HG03354 (cell line): ENCODE data around the gene FOXA3.

Source experiments
- ATAC-seq: cut with Tn5 transposase; IDR thresholded peaks from one replicate; pipeline ENCODE4 v1.9.1; 2021; ENCODE audit warnings: mild to moderate bottlenecking; ENCODE audit not compliant: unreplicated experiment, poor library complexity, severe bottlenecking

FOXA3 gene

GRCh38 chr19:45863840-45864628, at the start of gene FOXA3:
Gene FOXA3, plus strand, starts transcription at chr19:45864326. Its CDS starts 131 bp downstream, at chr19:45864457.
- peak; percentile 49 for ATAC-seq

- ATAC-seq = no peak
Observed at GRCh38 chr19:45814851-45815480, 49.2 kb upstream of the FOXA3 start, which contains the start of gene RSPH6A. Gene RSPH6A, minus strand, starts transcription at chr19:45815308. Its CDS starts 132 bp downstream, at chr19:45815176.

- ATAC-seq = no peak
Observed at GRCh38 chr19:45815481-45816216, 48.5 kb upstream of the FOXA3 start.

- no peak for ATAC-seq
Observed at GRCh38 chr19:45816236-45817009, 47.7 kb upstream of the FOXA3 start.

GRCh38 chr19:45817010-45817724, 47.0 kb upstream of the FOXA3 start:
- peak; percentile 90 for ATAC-seq

GRCh38 chr19:45817725-45818301, 46.3 kb upstream of the FOXA3 start:
- no peak for ATAC-seq

- no peak for ATAC-seq
Observed at GRCh38 chr19:45819769-45820168, 44.4 kb upstream of the FOXA3 start.

- no peak for ATAC-seq
Observed at GRCh38 chr19:45820413-45821102, 43.6 kb upstream of the FOXA3 start.

- no peak for ATAC-seq
Observed at GRCh38 chr19:45821103-45821521, 43.0 kb upstream of the FOXA3 start.

- no peak for ATAC-seq
Observed at GRCh38 chr19:45821570-45821969, 42.6 kb upstream of the FOXA3 start.

- no peak for ATAC-seq
Observed at GRCh38 chr19:45822716-45823115, 41.4 kb upstream of the FOXA3 start.

GRCh38 chr19:45823182-45823581, 40.9 kb upstream of the FOXA3 start:
- ATAC-seq = no peak

GRCh38 chr19:45824041-45824471, 40.1 kb upstream of the FOXA3 start:
- no peak for ATAC-seq

GRCh38 chr19:45824531-45825262, 39.4 kb upstream of the FOXA3 start:
- no peak for ATAC-seq

- no peak for ATAC-seq
Observed at GRCh38 chr19:45825263-45825605, 38.9 kb upstream of the FOXA3 start.

- no peak for ATAC-seq
Observed at GRCh38 chr19:45825917-45826893, 37.9 kb upstream of the FOXA3 start.

- no peak for ATAC-seq
Observed at GRCh38 chr19:45826934-45827333, 37.2 kb upstream of the FOXA3 start.
